Endometrial microvascular endothelial cells (primary cell): ENCODE results near the gene UMOD. TPM values are rescaled to one million over a fixed set of nuclear protein-coding genes. Genes with fewer than 3 reads are reported as not detected.
"Not testable (repeated sequence)": the region's sequence is repeated elsewhere in the genome, so short reads cannot be mapped to it uniquely, and the experiment has no call there.

Experiments used
- in situ Hi-C: cut with HindIII; loops from 2 replicates; pipeline ENCODE4 v1.10.0; 2017; ENCODE audit warnings: low sequenced_read_pairs, low pct_unique_long_range_greater_than_20kb; ENCODE audit errors: inconsistent ontology term
- total RNA-seq: library from RNA; depleted of rRNA; stranded (reverse); fragments of >200 nt; gene quantifications from one replicate; pipeline ENCODE4 v1.2.3, GENCODE V29; 2015; ENCODE audit errors: inconsistent ontology term

Gene UMOD
- total RNA-seq, 1 donor from 2014 or later, result not detected

- in situ Hi-C loops, result no loop called here
Measured at GRCh38 chr16:20327444-20328041, 25.0 kb downstream of the UMOD start, which contains the start of gene GP2. Gene GP2 (minus strand): TSS chr16:20327513. CDS start chr16:20326431, 1,082 bp downstream.

- in situ Hi-C loops, result no loop called here
Measured at GRCh38 chr16:20326321-20326720, 26.2 kb downstream of the UMOD start.

GRCh38 chr16:20325005-20325404 is 27.5 kb downstream of the UMOD start:
- in situ Hi-C loops, result no loop called here

GRCh38 chr16:20323591-20324117 is 28.9 kb downstream of the UMOD start:
- in situ Hi-C loops, result no loop called here

GRCh38 chr16:20322696-20323095 is 29.8 kb downstream of the UMOD start:
- in situ Hi-C loops, result no loop called here

- in situ Hi-C loops, result no loop called here
Measured at GRCh38 chr16:20321671-20322070, 30.8 kb downstream of the UMOD start.

GRCh38 chr16:20321051-20321450 is 31.5 kb downstream of the UMOD start:
- in situ Hi-C loops, result not testable (repeated sequence)

- in situ Hi-C loops, result no loop called here
Measured at GRCh38 chr16:20320592-20320991, 31.9 kb downstream of the UMOD start.

- in situ Hi-C loops, result no loop called here
Measured at GRCh38 chr16:20320178-20320577, 32.3 kb downstream of the UMOD start.

GRCh38 chr16:20319406-20319805 is 33.1 kb downstream of the UMOD start:
- in situ Hi-C loops, result no loop called here

GRCh38 chr16:20318437-20318836 is 34.1 kb downstream of the UMOD start:
- in situ Hi-C loops, result no loop called here

- in situ Hi-C loops, result no loop called here
Measured at GRCh38 chr16:20318006-20318405, 34.5 kb downstream of the UMOD start.

GRCh38 chr16:20317117-20317516 is 35.4 kb downstream of the UMOD start:
- in situ Hi-C loops, result no loop called here

- in situ Hi-C loops, result no loop called here
Measured at GRCh38 chr16:20316715-20317114, 35.8 kb downstream of the UMOD start.

GRCh38 chr16:20315764-20316163 is 36.8 kb downstream of the UMOD start:
- in situ Hi-C loops, result no loop called here

GRCh38 chr16:20314575-20314974 is 37.9 kb downstream of the UMOD start:
- in situ Hi-C loops, result no loop called here

GRCh38 chr16:20313741-20314140 is 38.8 kb downstream of the UMOD start:
- in situ Hi-C loops, result no loop called here

GRCh38 chr16:20312536-20313095 is 39.9 kb downstream of the UMOD start:
- in situ Hi-C loops, result not testable (repeated sequence)

GRCh38 chr16:20311548-20311947 is 41.0 kb downstream of the UMOD start:
- in situ Hi-C loops, result no loop called here
